IMR-90 (cell line): Measurements from ENCODE around the gene CDC42BPA. TPM values are rescaled to one million over a fixed set of nuclear protein-coding genes. Genes with fewer than 3 reads are reported as not detected.

Experiments
- ATAC-seq: fragments of 200-7000 bp; cut with Tn5 transposase; 2 replicates; pipeline ENCODE4 v1.9.1; 2020; ENCODE audit warnings: low read depth, mild to moderate bottlenecking, moderate library complexity
- BruUV-seq: library from RNA; stranded (reverse); fragments of 400-500 nt; replicated peaks from 2 replicates; lab custom pipeline; 2021; lab: Mats Ljungman, UMichigan
- CTCF ChIA-PET: fragments of 300-600 bp; formaldehyde crosslinking; extraction: SDS; loops from one replicate; lab custom pipeline; 2021; ENCODE audit warnings: antibody characterized with exemption; lab: Yijun Ruan, JAX
- POLR2A ChIA-PET: fragments of 300-600 bp; sonication (Branson Sonifier 250); formaldehyde crosslinking; loops from one replicate; lab custom pipeline; 2022; ENCODE audit warnings: antibody characterized with exemption; ENCODE audit not compliant: unreplicated experiment; lab: Charles Lee
- DNase-seq: peaks from one replicate; pipeline ENCODE4 v3.0.0; 2013
- H2AFZ ChIP-seq: replicated peaks from 2 replicates; pipeline ENCODE3; 2013; ENCODE audit warnings: low read length, mild to moderate bottlenecking; ENCODE audit not compliant: poor library complexity
- H2AK5ac ChIP-seq: 2 replicates; pipeline ENCODE4 v1.6.1; 2013; ENCODE audit warnings: low read depth, low read length, inconsistent platforms
- H2AK9ac ChIP-seq: replicated peaks from 2 replicates; pipeline ENCODE3; 2013; ENCODE audit warnings: mild to moderate bottlenecking, low read depth, low read length, moderate library complexity; ENCODE audit not compliant: poor library complexity
- H2BK120ac ChIP-seq: 2 replicates; pipeline ENCODE4 v1.6.1; 2013; ENCODE audit warnings: low read depth, low read length, inconsistent platforms
- H2BK15ac ChIP-seq: 3 replicates; pipeline ENCODE4 v1.6.1; 2013; ENCODE audit warnings: low read depth, low read length, inconsistent platforms
- H2BK20ac ChIP-seq: 2 replicates; pipeline ENCODE4 v1.6.1; 2013; ENCODE audit warnings: low read depth, mild to moderate bottlenecking, inconsistent platforms, low read length, moderate library complexity
- H2BK5ac ChIP-seq: 2 replicates; pipeline ENCODE4 v1.6.1; 2013; ENCODE audit warnings: mild to moderate bottlenecking, low read depth, low read length, inconsistent platforms; ENCODE audit not compliant: poor library complexity, severe bottlenecking
- H3K14ac ChIP-seq: replicated peaks from 2 replicates; pipeline ENCODE4 v1.6.1; 2013; ENCODE audit warnings: low read depth, low read length, inconsistent platforms
- H3K18ac ChIP-seq: 2 replicates; pipeline ENCODE4 v1.6.1; 2013; ENCODE audit warnings: low read depth, low read length, control low read depth
- H3K23ac ChIP-seq: 2 replicates; pipeline ENCODE4 v1.6.1; 2013; ENCODE audit warnings: low read depth, low read length, inconsistent platforms
- H3K27ac ChIP-seq: 2 replicates; pipeline ENCODE4 v1.5.1; 2013; ENCODE audit warnings: mild to moderate bottlenecking, control low read depth, low read length; ENCODE audit not compliant: insufficient read depth
- H3K27me3 ChIP-seq: 2 replicates; pipeline ENCODE4 v1.6.1; 2013; ENCODE audit warnings: low read length; ENCODE audit not compliant: control insufficient read depth, insufficient read depth
- H3K36me3 ChIP-seq: 2 replicates; pipeline ENCODE4 v1.6.1; 2013; ENCODE audit warnings: low read length, mixed read lengths; ENCODE audit not compliant: control insufficient read depth, insufficient read depth
- H3K4ac ChIP-seq: 2 replicates; pipeline ENCODE4 v1.6.1; 2013; ENCODE audit warnings: low read depth, low read length, inconsistent platforms
- H3K4me1 ChIP-seq: 2 replicates; pipeline ENCODE4 v1.6.1; 2013; ENCODE audit warnings: low read length, mixed read lengths; ENCODE audit not compliant: control insufficient read depth, insufficient read depth
- H3K4me2 ChIP-seq: 2 replicates; pipeline ENCODE4 v1.6.1; 2013; ENCODE audit warnings: low read depth, mild to moderate bottlenecking, control low read depth, low read length, moderate library complexity
- H3K4me3 ChIP-seq: 2 replicates; pipeline ENCODE4 v1.5.1; 2013; ENCODE audit warnings: low read depth, mild to moderate bottlenecking, control low read depth, low read length, moderate library complexity; ENCODE audit not compliant: insufficient read depth
- H3K56ac ChIP-seq: 2 replicates; pipeline ENCODE4 v1.6.1; 2013; ENCODE audit warnings: low read length, inconsistent platforms; ENCODE audit not compliant: insufficient read depth; ENCODE audit errors: extremely low read depth
- H3K79me1 ChIP-seq, 2 experiments: 2 replicates each; pipeline ENCODE4 v1.6.1; 2013; ENCODE audit warnings: low read length in 2 of 2, inconsistent platforms in 1 of 2, low read depth in 1 of 2
- H3K9ac ChIP-seq: 2 replicates; pipeline ENCODE4 v1.6.1; 2013; ENCODE audit warnings: low read depth, low read length, control low read depth
- H3K9me1 ChIP-seq: 2 replicates; pipeline ENCODE4 v1.6.1; 2013; ENCODE audit warnings: low read length, inconsistent platforms; ENCODE audit not compliant: insufficient read depth
- H3K9me3 ChIP-seq: 2 replicates; pipeline ENCODE4 v1.6.1; 2013; ENCODE audit warnings: low read length; ENCODE audit not compliant: control insufficient read depth, insufficient read depth
- H4K20me1 ChIP-seq: 2 replicates; pipeline ENCODE4 v1.6.1; 2013; ENCODE audit warnings: low read length, inconsistent platforms; ENCODE audit not compliant: insufficient read depth
- H4K5ac ChIP-seq: 2 replicates; pipeline ENCODE4 v1.6.1; 2013; ENCODE audit warnings: mild to moderate bottlenecking, low read depth, low read length, control low read depth
- H4K8ac ChIP-seq, 2 experiments: 2 replicates each; pipeline ENCODE4 v1.6.1; 2013; ENCODE audit warnings: low read depth in 2 of 2, low read length in 2 of 2, control low read depth in 1 of 2, inconsistent platforms in 1 of 2
- H4K91ac ChIP-seq: 2 replicates; pipeline ENCODE4 v1.6.1; 2013; ENCODE audit warnings: low read depth, low read length, inconsistent platforms; ENCODE audit not compliant: insufficient read depth
- CHD1 ChIP-seq: IDR thresholded peaks from 2 replicates; pipeline ENCODE4 v1.6.1; 2012; ENCODE audit warnings: low read depth, low read length, improper control_type of control experiment
- NFE2L2 ChIP-seq: fragments of 150-350 bp; IDR thresholded peaks from 2 replicates; pipeline ENCODE4 v1.6.1; 2016; ENCODE audit warnings: low read depth, mild to moderate bottlenecking, low read length
- WGBS, 2 experiments: methylation state at CpG; one replicate each; pipeline versions ENCODE4 v1.1.5 to v1.1.7; 2013; ENCODE audit warnings: missing lambda C conversion rate in 2 of 2; ENCODE audit not compliant: insufficient read length in 1 of 2; ENCODE audit errors: extremely low coverage in 2 of 2; 5-methylcytosine and 5-hydroxymethylcytosine counted together
- dilution Hi-C: fragments of 300-500 bp; cut with HindIII; formaldehyde crosslinking; loops from one replicate; pipeline ENCODE4 v1.14.3; 2018; ENCODE audit warnings: low sequenced_read_pairs; ENCODE audit not compliant: unreplicated experiment
- in situ Hi-C: fragments of 300-500 bp; cut with MboI; formaldehyde crosslinking; loops from 3 replicates; pipeline ENCODE4 v1.14.3; 2019; ENCODE audit warnings: low sequenced_read_pairs, inconsistent platforms, mixed read lengths
- intact Hi-C: fragments of 100-400 bp; cut with micrococcal nuclease; formaldehyde crosslinking; loops from 2 replicates; pipeline ENCODE4 v1.10.0; 2022
- polyA plus RNA-seq, 3 experiments: library from polyadenylated mRNA; depleted of rRNA; stranded (reverse); fragments of >200 nt; gene quantifications; 2 replicates each; pipeline ENCODE4 v1.2.3, GENCODE V29; 2012; ENCODE audit warnings: low replicate concordance in 1 of 3
- total RNA-seq: library from RNA; depleted of rRNA; stranded (reverse); fragments of >200 nt; gene quantifications from 2 replicates; pipeline ENCODE4 v1.2.3, GENCODE V29; 2012

Gene CDC42BPA
- total and polyA plus RNA-seq, 2 of the 4 experiments (the other 2 are of a cell fraction): 9.4 to 27.8 TPM

DNA sequence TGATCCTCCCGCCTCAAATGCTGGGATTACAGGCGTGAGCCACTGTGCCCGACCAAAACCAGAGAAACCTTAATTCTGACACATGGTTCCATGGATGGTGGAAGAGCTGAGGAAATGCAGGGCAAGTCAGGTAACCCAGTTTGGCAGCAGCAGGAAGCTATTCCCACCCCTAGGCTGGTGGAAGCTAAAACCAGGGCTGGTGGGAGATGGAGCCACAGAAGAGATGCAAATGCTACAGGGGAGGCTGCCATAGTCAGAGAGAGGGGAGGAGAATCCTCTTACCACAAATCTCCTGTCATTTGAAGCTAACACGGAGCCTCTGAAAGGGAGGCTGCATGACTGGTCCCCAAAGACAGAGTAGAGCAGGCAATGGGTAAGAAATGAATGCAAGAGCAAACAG, 4.1 kb upstream of the CDC42BPA start:
- CTCF ChIA-PET: interaction anchor here (1.1 kb wide), 1 partner anchor 115 kb away, joined by 4 read pairs; no protein-coding TSS in a partner anchor

More for the DNA sequence above, 4.1 kb upstream of the CDC42BPA start:
- in situ Hi-C loops: loop anchor here (10.0 kb wide), 1 partner anchor 112 kb away; no protein-coding TSS in a partner anchor
- no CpG with 5 or more reads among the region's 4 CpGs for WGBS, 2 experiments
- DNase-seq: no peak
- Histone ChIP-seq H3K14ac (no peak overlapping the region), H3K36me3 (no peaks in the 10 kb centered on the region), H2BK120ac (no peak overlapping the region), H2BK15ac (no peak overlapping the region), H3K4me1 (no peaks in the 10 kb centered on the region), H4K8ac (no peak overlapping the region), H3K9ac (no peak overlapping the region), H3K79me1 (no peaks in the 10 kb centered on the region), H2BK20ac (no peak overlapping the region), H3K56ac (no peak overlapping the region), H3K18ac (no peak overlapping the region), H3K23ac (no peak overlapping the region), H3K4me3 (no peak overlapping the region), H4K5ac (no peak overlapping the region), H4K20me1 (no peaks in the 10 kb centered on the region), H2AK9ac (no peak overlapping the region), H4K91ac (no peak overlapping the region), H3K4me2 (no peak overlapping the region), H3K27me3 (no peaks in the 10 kb centered on the region), H2BK5ac (no peak overlapping the region), H2AFZ (peak overlapping the region; percentile 3), H3K4ac (no peak overlapping the region), H3K27ac (no peak overlapping the region), H2AK5ac (no peak overlapping the region), H3K9me1 (no peaks in the 10 kb centered on the region), H3K9me3 (no peaks in the 10 kb centered on the region)
- TF ChIP-seq CHD1: no peak
- no peak for TF ChIP-seq NFE2L2
- dilution Hi-C loops: no loop called here
- BruUV-seq: no TSS peak
- intact Hi-C loops: no loop called here
- POLR2A ChIA-PET: no interaction called here
- ATAC-seq: no peak
